ENCODE results near the gene MEIS1. TPM values are rescaled to one million over a fixed set of nuclear protein-coding genes. Genes with fewer than 3 reads are reported as not detected.

Gene MEIS1
- total RNA-seq, 6 experiments from 2014 or later = 3.1 to 8.8 (median 4.2) TPM

DNA sequence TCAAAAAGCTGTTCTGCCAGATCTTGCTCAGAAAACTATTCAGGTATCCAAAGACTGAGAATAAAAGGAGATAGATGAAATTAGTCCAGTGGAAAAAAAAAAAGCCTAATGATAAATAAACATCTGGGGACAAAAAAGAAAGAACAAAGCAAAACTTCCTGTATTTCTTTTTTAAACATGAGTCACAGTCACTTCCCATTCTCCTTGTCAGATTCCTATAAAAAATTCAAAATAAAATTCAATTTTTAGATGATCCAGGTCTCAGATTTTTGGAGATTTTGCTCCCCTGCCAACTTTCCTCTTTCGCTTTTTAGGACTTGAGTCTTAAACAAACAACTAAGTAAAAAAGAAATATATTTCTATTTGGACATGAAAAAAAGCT, 127.4 kb downstream of the MEIS1 start:
- TF ChIP-seq, protein P1, sequence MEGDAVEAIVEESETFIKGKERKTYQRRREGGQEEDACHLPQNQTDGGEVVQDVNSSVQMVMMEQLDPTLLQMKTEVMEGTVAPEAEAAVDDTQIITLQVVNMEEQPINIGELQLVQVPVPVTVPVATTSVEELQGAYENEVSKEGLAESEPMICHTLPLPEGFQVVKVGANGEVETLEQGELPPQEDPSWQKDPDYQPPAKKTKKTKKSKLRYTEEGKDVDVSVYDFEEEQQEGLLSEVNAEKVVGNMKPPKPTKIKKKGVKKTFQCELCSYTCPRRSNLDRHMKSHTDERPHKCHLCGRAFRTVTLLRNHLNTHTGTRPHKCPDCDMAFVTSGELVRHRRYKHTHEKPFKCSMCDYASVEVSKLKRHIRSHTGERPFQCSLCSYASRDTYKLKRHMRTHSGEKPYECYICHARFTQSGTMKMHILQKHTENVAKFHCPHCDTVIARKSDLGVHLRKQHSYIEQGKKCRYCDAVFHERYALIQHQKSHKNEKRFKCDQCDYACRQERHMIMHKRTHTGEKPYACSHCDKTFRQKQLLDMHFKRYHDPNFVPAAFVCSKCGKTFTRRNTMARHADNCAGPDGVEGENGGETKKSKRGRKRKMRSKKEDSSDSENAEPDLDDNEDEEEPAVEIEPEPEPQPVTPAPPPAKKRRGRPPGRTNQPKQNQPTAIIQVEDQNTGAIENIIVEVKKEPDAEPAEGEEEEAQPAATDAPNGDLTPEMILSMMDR (IDR thresholded peaks at IDR 0.05) = no peak
- no peak for TF ChIP-seq POLR2A (IDR thresholded peaks at IDR 0.05)
- intact Hi-C loops (cut with DNase I) = no loop called here
- DNase-seq (no peak), ATAC-seq (no peak)
- no peak overlapping the region for H3K4me3 ChIP-seq
- H3K9me3 ChIP-seq = no peaks in the 10 kb centered on the region
- H3K36me3 ChIP-seq = no peaks in the 10 kb centered on the region
- peaks cover 0 to 40% (median 0%) of the 10 kb centered on the region in 4 donors for H3K4me1 ChIP-seq
- 41% methylated on average over 1 of the region's 1 CpG for WGBS (ENCODE audit: insufficient coverage, low coverage, low lambda C conversion rate, missing lambda C conversion rate)
- no peaks in the 10 kb centered on the region for H3K27me3 ChIP-seq
- H3K27ac ChIP-seq = peak overlapping the region in 1 of 3 donors; percentile 4

DNA sequence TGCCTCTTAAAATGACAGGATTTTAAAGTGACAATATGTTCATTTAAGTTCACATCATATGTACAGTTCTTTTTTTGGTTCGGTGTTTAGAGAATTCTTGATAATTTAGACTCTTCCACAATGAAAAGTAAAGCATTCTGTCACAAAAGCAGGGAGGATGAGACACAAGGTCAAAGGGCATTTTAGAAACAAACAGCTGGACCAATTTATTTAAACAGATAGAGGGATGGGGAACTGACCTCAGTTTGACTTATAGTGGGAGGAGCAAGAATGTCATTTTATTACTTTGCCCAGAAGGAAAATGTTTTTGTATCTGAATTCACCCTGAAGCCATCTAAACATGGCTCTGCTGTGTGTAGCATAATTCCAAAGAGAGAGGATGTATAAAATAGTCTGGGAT, 128.5 kb downstream of the MEIS1 start:
- no peak for DNase-seq
- no peak for TF ChIP-seq POLR2A (IDR thresholded peaks at IDR 0.05)
- TF ChIP-seq, protein P1 (IDR thresholded peaks at IDR 0.05) = no peak
- H3K9me3 ChIP-seq = no peaks in the 10 kb centered on the region
- intact Hi-C loops (cut with DNase I) = no loop called here
- H3K36me3 ChIP-seq = no peaks in the 10 kb centered on the region
- no peak overlapping the region for H3K4me3 ChIP-seq
- ATAC-seq = peak; percentile 47 to 73 (median 64)
- H3K27ac ChIP-seq = no peak overlapping the region
- H3K4me1 ChIP-seq = peaks cover 0 to 40% (median 0%) of the 10 kb centered on the region in 4 donors
- 40% methylated on average over 1 of the region's 1 CpG for WGBS (ENCODE audit: insufficient coverage, low coverage, low lambda C conversion rate, missing lambda C conversion rate)
- H3K27me3 ChIP-seq = no peaks in the 10 kb centered on the region

GRCh38 chr2:66565291-66565690, 130.4 kb downstream of the MEIS1 start:
- Histone ChIP-seq H3K4me1 (peaks cover 0 to 40% (median 0%) of the 10 kb centered on the region in 4 donors), H3K27ac (no peak overlapping the region), H3K36me3 (no peaks in the 10 kb centered on the region), H3K4me3 (no peak overlapping the region), H3K9me3 (no peaks in the 10 kb centered on the region), H3K27me3 (no peaks in the 10 kb centered on the region)
- intact Hi-C loops (cut with DNase I) = no loop called here
- DNase-seq (peak in 1 of 3 donors; percentile 30), ATAC-seq (peak; percentile 86 to 96 (median 89))
- TF ChIP-seq POLR2A (IDR thresholded peaks at IDR 0.05) = no peak
- TF ChIP-seq, protein P1 (IDR thresholded peaks at IDR 0.05) = no peak
- WGBS (ENCODE audit: insufficient coverage, low coverage, low lambda C conversion rate, missing lambda C conversion rate) = 28% methylated on average over 1 of the region's 1 CpG

DNA sequence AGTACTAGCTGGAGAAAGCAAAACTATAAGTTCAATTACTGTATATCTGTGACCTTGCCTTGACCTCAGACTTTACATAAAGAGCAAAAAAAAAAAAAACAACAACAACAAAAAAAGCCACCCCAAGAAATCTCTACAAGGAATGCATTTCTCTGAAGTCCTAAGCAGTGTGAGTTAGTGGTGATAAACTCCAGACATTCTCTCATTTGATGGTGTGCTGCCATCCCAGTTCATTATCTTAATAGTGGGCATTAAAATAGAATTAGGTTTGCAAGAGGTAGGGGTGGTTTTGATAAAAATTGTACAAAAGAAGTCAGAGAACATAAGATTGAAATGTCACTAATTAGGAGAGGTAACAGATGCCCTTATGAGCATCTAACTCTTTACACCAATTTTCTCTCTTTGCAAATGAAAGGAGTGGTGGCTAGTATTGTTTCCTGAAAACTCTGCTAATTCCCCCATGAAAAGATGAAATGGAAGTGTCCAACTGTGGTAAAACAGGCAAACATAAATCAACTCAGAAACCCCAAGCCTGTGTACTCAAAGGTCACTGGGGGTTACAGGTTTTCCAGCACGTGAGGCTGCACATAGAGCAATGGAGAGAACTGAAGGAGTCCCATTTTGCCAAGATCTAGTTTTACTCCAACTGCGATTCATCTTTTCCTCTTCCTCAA, 131.9 kb downstream of the MEIS1 start:
- Histone ChIP-seq H3K4me1 (peaks cover 0 to 36% (median 0%) of the 10 kb centered on the region in 4 donors), H3K36me3 (no peaks in the 10 kb centered on the region), H3K27me3 (no peaks in the 10 kb centered on the region), H3K27ac (no peak overlapping the region), H3K4me3 (no peak overlapping the region), H3K9me3 (no peaks in the 10 kb centered on the region)
- WGBS (ENCODE audit: insufficient coverage, low coverage, low lambda C conversion rate, missing lambda C conversion rate) = 77% methylated on average over 2 of the region's 2 CpGs
- intact Hi-C loops (cut with DNase I) = no loop called here
- no peak for ATAC-seq
- TF ChIP-seq, protein P1 (IDR thresholded peaks at IDR 0.05) = no peak
- no peak for TF ChIP-seq POLR2A (IDR thresholded peaks at IDR 0.05)
- no peak for DNase-seq
